A549 (cell line): ENCODE results near the gene SLC35F3. TPM values are rescaled to one million over a fixed set of nuclear protein-coding genes. Genes with fewer than 3 reads are reported as not detected.

ENCODE experiments used
- ATAC-seq, 2 experiments: fragments of 200-7000 bp in 1 of 2; fragments of >200 bp in 1 of 2; cut with Nextera tagmentation in 1 of 2; cut with Tn5 transposase in 1 of 2; 3 replicates each; pipeline versions ENCODE4 v1.8.0 to v1.9.1; 2018 to 2020; ENCODE audit warnings: mild to moderate bottlenecking in 1 of 2, moderate library complexity in 1 of 2
- CTCF ChIA-PET: fragments of 300-600 bp; sonication (Branson Sonifier 250); formaldehyde crosslinking; extraction: SDS; loops from one replicate; lab custom pipeline; 2021; ENCODE audit warnings: antibody characterized with exemption, inconsistent platforms; lab: Yijun Ruan, JAX
- POLR2A ChIA-PET: fragments of 350-600 bp; formaldehyde crosslinking; extraction: SDS; loops from one replicate; lab custom pipeline; 2021; ENCODE audit warnings: antibody characterized with exemption, inconsistent platforms; lab: Yijun Ruan, JAX
- DNase-seq, 2 experiments: peaks; one replicate each; pipeline versions ENCODE4 v3.0.0 to v3.0.0-alpha.2; 2011 to 2016; ENCODE audit warnings: low read depth in 1 of 2, low spot score in 1 of 2
- FAIRE-seq: peaks from 2 replicates; lab custom pipeline; 2011; peaks lifted over from hg19 to GRCh38; lab: Jason Lieb, UNC
- H3K27ac ChIP-seq, 2 experiments: fragments of >200 bp; sonication (Bioruptor Twin); formaldehyde crosslinking; 3 replicates each; pipeline ENCODE4 v1.5.1; 2016 to 2017
- H3K4me1 ChIP-seq: fragments of >200 bp; sonication (Bioruptor Twin); formaldehyde crosslinking; 3 replicates; pipeline ENCODE4 v1.6.1; 2016
- H3K4me2 ChIP-seq: fragments of >200 bp; sonication (Bioruptor Twin); formaldehyde crosslinking; 3 replicates; pipeline ENCODE4 v1.6.1; 2016
- H3K4me3 ChIP-seq: fragments of >200 bp; sonication (Bioruptor Twin); formaldehyde crosslinking; 3 replicates; pipeline ENCODE4 v1.5.1; 2016
- H3K9me3 ChIP-seq: fragments of >200 bp; sonication (Bioruptor Twin); formaldehyde crosslinking; 3 replicates; pipeline ENCODE4 v1.6.1; 2016
- BCL3 ChIP-seq: fragments of >200 bp; sonication (Bioruptor Twin); formaldehyde crosslinking; IDR thresholded peaks from 3 replicates; pipeline ENCODE4 v1.6.1; 2016
- BHLHE40 ChIP-seq: IDR thresholded peaks from 2 replicates; pipeline ENCODE4 v1.6.1; 2012; ENCODE audit warnings: low read depth, low read length, inconsistent platforms
- CEBPB ChIP-seq, 2 experiments: fragments of >200 bp in 1 of 2; sonication (Bioruptor Twin) in 1 of 2; formaldehyde crosslinking in 1 of 2; IDR thresholded peaks; 2 replicates each; pipeline ENCODE4 v1.6.1; 2012 to 2016
- CHD4 ChIP-seq: fragments of 200-600 bp; sonication (generic); IDR thresholded peaks from 2 replicates; pipeline ENCODE4 v1.6.1; 2016; ENCODE audit warnings: antibody characterized with exemption, mild to moderate bottlenecking, borderline replicate concordance
- EP300 ChIP-seq, 2 experiments: fragments of >200 bp; sonication (Bioruptor Twin); formaldehyde crosslinking; IDR thresholded peaks; 2 replicates in 1 of 2; 3 replicates in 1 of 2; pipeline ENCODE4 v1.6.1; 2016 to 2017
- FOSL2 ChIP-seq, 2 experiments: fragments of 450-650 bp in 1 of 2; fragments of >200 bp in 1 of 2; sonication (Bioruptor Twin) in 1 of 2; formaldehyde crosslinking; IDR thresholded peaks; 2 replicates each; pipeline versions ENCODE4 v1.5.0 to v1.6.1; 2016 to 2020; ENCODE audit warnings: mild to moderate bottlenecking in 1 of 2, moderate library complexity in 1 of 2
- GATA3 ChIP-seq: IDR thresholded peaks from 2 replicates; pipeline ENCODE4 v1.6.1; 2012; ENCODE audit warnings: borderline replicate concordance
- HDAC2 ChIP-seq: fragments of 200-600 bp; sonication (generic); IDR thresholded peaks from 2 replicates; pipeline ENCODE4 v1.6.1; 2016
- JUN ChIP-seq, 2 experiments: fragments of >200 bp; sonication (Bioruptor Twin); formaldehyde crosslinking; IDR thresholded peaks; 2 replicates in 1 of 2; 3 replicates in 1 of 2; pipeline ENCODE4 v1.6.1; 2016 to 2017
- JUNB ChIP-seq: fragments of >200 bp; sonication (Bioruptor Twin); formaldehyde crosslinking; IDR thresholded peaks from 2 replicates; pipeline ENCODE4 v1.6.1; 2016
- KDM5A ChIP-seq: fragments of 200-600 bp; sonication (generic); IDR thresholded peaks from 2 replicates; pipeline ENCODE4 v1.6.1; 2016; ENCODE audit warnings: antibody characterized with exemption, mild to moderate bottlenecking
- MAFK ChIP-seq: fragments of 450-650 bp; IDR thresholded peaks from 2 replicates; pipeline ENCODE4 v1.6.1; 2014; ENCODE audit not compliant: partially characterized antibody
- MAX ChIP-seq: IDR thresholded peaks from 2 replicates; pipeline ENCODE4 v1.6.1; 2012
- PBX3 ChIP-seq: IDR thresholded peaks from 2 replicates; pipeline ENCODE4 v1.6.1; 2012
- RAD21 ChIP-seq, 2 experiments: fragments of >200 bp in 1 of 2; sonication (Bioruptor Twin) in 1 of 2; formaldehyde crosslinking in 1 of 2; IDR thresholded peaks in 1 of 2; conservative IDR thresholded peaks in 1 of 2; 2 replicates in 1 of 2; 3 replicates in 1 of 2; pipeline ENCODE4 v1.6.1; 2012 to 2018; ENCODE audit warnings: inconsistent platforms in 1 of 2
- RARB ChIP-seq: fragments of 250-450 bp; sonication (Bioruptor Pico); IDR thresholded peaks from 2 replicates; pipeline ENCODE4 v1.8.0; 2021; ENCODE audit warnings: mild to moderate bottlenecking, moderate library complexity
- RCOR1 ChIP-seq: fragments of 150-350 bp; IDR thresholded peaks from 2 replicates; pipeline ENCODE4 v1.6.1; 2014; ENCODE audit warnings: antibody characterized with exemption, low read length, low read depth
- RFX5 ChIP-seq: fragments of 450-650 bp; IDR thresholded peaks from 2 replicates; pipeline ENCODE4 v1.7.1; 2014; ENCODE audit warnings: antibody characterized with exemption, mild to moderate bottlenecking, moderate library complexity
- SMC3 ChIP-seq: fragments of >200 bp; sonication (Bioruptor Twin); formaldehyde crosslinking; IDR thresholded peaks from 3 replicates; pipeline ENCODE4 v1.6.1; 2018; ENCODE audit warnings: inconsistent platforms
- SREBF2 ChIP-seq: fragments of 450-650 bp; IDR thresholded peaks from 2 replicates; pipeline ENCODE4 v1.6.1; 2014; ENCODE audit warnings: mild to moderate bottlenecking, moderate library complexity
- WGBS: methylation state at CpG from one replicate; pipeline ENCODE4 v1.1.6; 2017; ENCODE audit errors: missing lambda C conversion rate; 5-methylcytosine and 5-hydroxymethylcytosine counted together
- polyA plus RNA-seq, 4 experiments: library from polyadenylated mRNA; depleted of rRNA in 3 of 4; stranded (reverse); fragments of >200 nt; fragmentation: RNase III in 1 of 4; extraction: RNeasy Plus Mini Kit Qiagen cat#74134 plus additional on column Dnase treatment in 1 of 4; gene quantifications; 2 replicates in 3 of 4; 3 replicates in 1 of 4; pipeline ENCODE4 v1.2.3, GENCODE V29; 2011 to 2017
- TF ChIP-seq, protein P1 (sequence below): IDR thresholded peaks from 2 replicates; pipeline ENCODE4 v1.6.1; 2012; ENCODE audit warnings: low read depth, borderline replicate concordance
- TF ChIP-seq, protein P2 (sequence below): fragments of 250-450 bp; sonication (Bioruptor Pico); IDR thresholded peaks from 2 replicates; pipeline ENCODE4 v1.5.0; 2020; ENCODE audit warnings: low read depth, mild to moderate bottlenecking, moderate library complexity

SLC35F3 gene
- polyA plus RNA-seq, 2 of the 4 experiments (the other 2 are of a cell fraction), result 5.5 to 7.8 TPM

GRCh38 chr1:234186037-234186688, 281.7 kb downstream of the SLC35F3 start:
- FAIRE-seq, result peak; percentile 72
- ChIA-PET CTCF (interaction anchor here (1.3 to 6.9 kb wide), 4 partner anchors 15 to 126 kb away, joined by 3 to 39 read pairs (median 4); no protein-coding TSS in a partner anchor), POLR2A (no interaction called here)
- peak; percentile 94 to 95 for ATAC-seq
- Histone ChIP-seq H3K4me2 (peak overlapping the region; percentile 64), H3K4me1 (peaks cover 29% of the 10 kb centered on the region), H3K9me3 (peaks cover 28% of the 10 kb centered on the region), H3K4me3 (no peak overlapping the region), H3K27ac (peak overlapping the region; percentile 67 to 84)
- WGBS, result 19% methylated on average over 6 of the region's 6 CpGs
- TF ChIP-seq, protein P1, sequence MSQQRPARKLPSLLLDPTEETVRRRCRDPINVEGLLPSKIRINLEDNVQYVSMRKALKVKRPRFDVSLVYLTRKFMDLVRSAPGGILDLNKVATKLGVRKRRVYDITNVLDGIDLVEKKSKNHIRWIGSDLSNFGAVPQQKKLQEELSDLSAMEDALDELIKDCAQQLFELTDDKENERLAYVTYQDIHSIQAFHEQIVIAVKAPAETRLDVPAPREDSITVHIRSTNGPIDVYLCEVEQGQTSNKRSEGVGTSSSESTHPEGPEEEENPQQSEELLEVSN, result peak; percentile 24; the same call in 1 of the 2 replicates
- TF ChIP-seq SREBF2 (no peak), MAFK (peak; percentile 83), JUNB (peak; percentile 92), CHD4 (no peak), PBX3 (peak; percentile 49; the same call in 1 of the 2 replicates), JUN (IDR thresholded peaks at IDR 0.05) (peak; percentile 45 to 91; a peak in 4 of 5 replicates), MAX (peak; percentile 92), RARB (CRISPR knock-in tag) (no peak), GATA3 (peak; percentile 94), BHLHE40 (no peak), RAD21 (conservative IDR thresholded peaks at IDR 0.05 in 1 of 2, IDR thresholded peaks at IDR 0.05 in 1 of 2) (peak; percentile 22 to 38; a peak in 2 of 5 replicates), FOSL2 (IDR thresholded peaks at IDR 0.05) (peak; percentile 91), FOSL2 (CRISPR knock-in tag; IDR thresholded peaks at IDR 0.05) (peak; percentile 87), BCL3 (peak; percentile 74; the same call in 2 of the 3 replicates), EP300 (IDR thresholded peaks at IDR 0.05) (peak; percentile 71 to 90; a peak in 4 of 5 replicates), SMC3 (peak; percentile 31; the same call in 2 of the 3 replicates), CEBPB (IDR thresholded peaks at IDR 0.05) (peak; percentile 78 to 94; a peak in 3 of 4 replicates), KDM5A (no peak), RFX5 (no peak)
- TF ChIP-seq, protein P2, sequence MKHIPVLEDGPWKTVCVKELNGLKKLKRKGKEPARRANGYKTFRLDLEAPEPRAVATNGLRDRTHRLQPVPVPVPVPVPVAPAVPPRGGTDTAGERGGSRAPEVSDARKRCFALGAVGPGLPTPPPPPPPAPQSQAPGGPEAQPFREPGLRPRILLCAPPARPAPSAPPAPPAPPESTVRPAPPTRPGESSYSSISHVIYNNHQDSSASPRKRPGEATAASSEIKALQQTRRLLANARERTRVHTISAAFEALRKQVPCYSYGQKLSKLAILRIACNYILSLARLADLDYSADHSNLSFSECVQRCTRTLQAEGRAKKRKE (CRISPR knock-in tag), result no peak
- peak; percentile 69 to 86 for DNase-seq

DNA sequence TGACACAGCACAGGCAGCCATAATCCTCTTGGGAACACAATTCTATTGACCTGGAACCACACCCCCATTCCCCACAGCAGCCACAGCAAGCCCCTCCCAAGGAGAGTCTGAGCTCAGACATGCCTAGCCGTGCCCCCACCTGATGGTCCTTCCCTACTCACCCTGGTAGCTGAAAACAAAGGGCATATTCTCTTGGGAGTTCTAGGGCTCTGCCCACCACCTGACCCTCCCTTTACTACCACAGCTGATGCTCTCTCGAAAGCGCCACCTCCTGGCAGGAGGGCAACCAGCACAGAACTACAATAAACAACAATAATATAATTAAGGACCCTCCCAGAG, 283.9 kb downstream of the SLC35F3 start:
- 85% methylated on average over 3 of the region's 3 CpGs for WGBS
- CTCF ChIA-PET, result interaction anchor here (1.7 to 6.9 kb wide), 2 partner anchors 10 to 121 kb away, joined by 3 to 39 read pairs; no protein-coding TSS in a partner anchor
- TF ChIP-seq HDAC2 (no peak), RCOR1 (no peak)
- TF ChIP-seq, protein P1, result no peak
- TF ChIP-seq, all 56 proteins: peak for 0
- Histone ChIP-seq H3K27ac (peak overlapping the region in 1 of 2 experiments; percentile 60; a peak in 3 of 6 replicates), H3K9me3 (peaks cover 34% of the 10 kb centered on the region), H3K4me3 (no peak overlapping the region), H3K4me1 (peaks cover 29% of the 10 kb centered on the region), H3K4me2 (no peak overlapping the region)
- no peak for FAIRE-seq
- POLR2A ChIA-PET, result no interaction called here
- DNase-seq, result peak in 1 of 2 experiments; percentile 18
- no peak for ATAC-seq
